ENCODE results near the gene DYNC1I1. TPM values are rescaled to one million over a fixed set of nuclear protein-coding genes. Genes with fewer than 3 reads are reported as not detected.

DYNC1I1 gene
- total and polyA plus RNA-seq, 2 experiments from 2014 or later, result 0.53 to 1.4 TPM

DNA sequence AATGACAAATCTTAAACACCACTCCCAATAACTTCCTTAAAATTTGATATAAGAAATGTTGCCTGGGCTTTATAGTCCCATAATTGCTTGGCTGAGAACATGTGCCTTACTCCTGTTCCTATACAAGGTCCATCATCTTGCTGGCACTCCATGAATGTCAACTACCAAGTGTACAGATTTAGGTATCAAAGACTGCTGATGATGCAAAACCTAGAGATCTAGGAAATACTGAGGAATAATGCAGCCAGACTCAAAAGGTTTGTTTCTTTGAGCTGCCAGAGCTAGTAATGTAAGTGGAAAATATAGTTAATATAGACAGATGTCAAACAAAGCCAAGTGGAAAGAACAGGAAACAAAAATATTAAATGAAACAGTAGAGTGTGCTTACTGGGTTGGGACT is 121.1 kb downstream of the DYNC1I1 start:
- H3K4me2 ChIP-seq (ENCODE audit: unreplicated experiment), result no peak overlapping the region
- H3K4me1 ChIP-seq (ENCODE audit: insufficient read depth), result no peaks in the 10 kb centered on the region
- no peaks in the 10 kb centered on the region; the same call in 1 of the 2 replicates for H3K9me2 ChIP-seq (ENCODE audit: insufficient read depth)
- H3K9ac ChIP-seq, result no peak overlapping the region
- no peaks in the 10 kb centered on the region for H3K79me2 ChIP-seq (ENCODE audit: insufficient read depth)
- no peaks in the 10 kb centered on the region for H3F3A ChIP-seq (ENCODE audit: insufficient read depth)
- H4K20me1 ChIP-seq (ENCODE audit: insufficient read depth), result no peaks in the 10 kb centered on the region
- TF ChIP-seq EZH2 (IDR thresholded peaks at IDR 0.05; ENCODE audit: insufficient read depth, poor library complexity, severe bottlenecking) (no peak), EZH2phosphoT487 (IDR thresholded peaks at IDR 0.05; ENCODE audit: insufficient read depth, low read depth) (no peak)
- no peak overlapping the region for H2AFZ ChIP-seq
- H3K4me3 ChIP-seq, result no peak overlapping the region
- no peak overlapping the region for H3K27ac ChIP-seq
- H3K36me3 ChIP-seq (ENCODE audit: low read depth), result no peaks in the 10 kb centered on the region
- no peak for DNase-seq
- no peaks in the 10 kb centered on the region for H3K9me3 ChIP-seq (ENCODE audit: low read depth)
- in situ Hi-C loops (cut with MboI), result no loop called here
- no peaks in the 10 kb centered on the region for H3K27me3 ChIP-seq (replicated peaks; ENCODE audit: insufficient read depth)

GRCh38 chr7:95897557-95898251 is 125.3 kb downstream of the DYNC1I1 start:
- Histone ChIP-seq H3K36me3 (ENCODE audit: low read depth) (no peaks in the 10 kb centered on the region), H2AFZ (no peak overlapping the region), H3K4me2 (ENCODE audit: unreplicated experiment) (no peak overlapping the region), H3K79me2 (ENCODE audit: insufficient read depth) (no peaks in the 10 kb centered on the region), H3K9me2 (ENCODE audit: insufficient read depth) (no peaks in the 10 kb centered on the region; the same call in 1 of the 2 replicates), H3K4me3 (no peak overlapping the region), H3F3A (ENCODE audit: insufficient read depth) (no peaks in the 10 kb centered on the region), H4K20me1 (ENCODE audit: insufficient read depth) (no peaks in the 10 kb centered on the region), H3K4me1 (ENCODE audit: insufficient read depth) (no peaks in the 10 kb centered on the region), H3K9me3 (ENCODE audit: low read depth) (no peaks in the 10 kb centered on the region), H3K27ac (no peak overlapping the region), H3K9ac (no peak overlapping the region), H3K27me3 (replicated peaks; ENCODE audit: insufficient read depth) (no peaks in the 10 kb centered on the region)
- in situ Hi-C loops (cut with MboI), result no loop called here
- no peak for TF ChIP-seq EZH2 (IDR thresholded peaks at IDR 0.05; ENCODE audit: insufficient read depth, poor library complexity, severe bottlenecking)
- TF ChIP-seq EZH2phosphoT487 (IDR thresholded peaks at IDR 0.05; ENCODE audit: insufficient read depth, low read depth), result no peak
- 12 to 14% methylated on average over 5 of the region's 5 CpGs for WGBS, 2 experiments (ENCODE audit: low coverage in 1 of 2, low lambda C conversion rate in 2 of 2, missing lambda C conversion rate in 2 of 2)
- DNase-seq, result no peak

- no peaks in the 10 kb centered on the region for H3F3A ChIP-seq (ENCODE audit: insufficient read depth)
Observed at GRCh38 chr7:95899919-95900513, 127.7 kb downstream of the DYNC1I1 start.

GRCh38 chr7:95901006-95901405 is 128.7 kb downstream of the DYNC1I1 start:
- H3F3A ChIP-seq (ENCODE audit: insufficient read depth), result no peaks in the 10 kb centered on the region
- H3K27ac ChIP-seq, result no peak overlapping the region
- no peaks in the 10 kb centered on the region for H3K27me3 ChIP-seq (replicated peaks; ENCODE audit: insufficient read depth)
- H3K9me3 ChIP-seq (ENCODE audit: low read depth), result no peaks in the 10 kb centered on the region
- H3K9ac ChIP-seq, result no peak overlapping the region
- no peak overlapping the region for H2AFZ ChIP-seq
- H3K4me1 ChIP-seq (ENCODE audit: insufficient read depth), result no peaks in the 10 kb centered on the region
- H4K20me1 ChIP-seq (ENCODE audit: insufficient read depth), result no peaks in the 10 kb centered on the region
- 5 to 9% methylated on average over 1 of the region's 1 CpG for WGBS, 2 experiments (ENCODE audit: low coverage in 1 of 2, low lambda C conversion rate in 2 of 2, missing lambda C conversion rate in 2 of 2)
- H3K4me3 ChIP-seq, result no peak overlapping the region
- no peak for DNase-seq
- no peak overlapping the region for H3K4me2 ChIP-seq (ENCODE audit: unreplicated experiment)
- TF ChIP-seq EZH2 (IDR thresholded peaks at IDR 0.05; ENCODE audit: insufficient read depth, poor library complexity, severe bottlenecking), result no peak
- TF ChIP-seq EZH2phosphoT487 (IDR thresholded peaks at IDR 0.05; ENCODE audit: insufficient read depth, low read depth), result no peak
- H3K79me2 ChIP-seq (ENCODE audit: insufficient read depth), result no peaks in the 10 kb centered on the region
- H3K9me2 ChIP-seq (ENCODE audit: insufficient read depth), result peaks cover 4% of the 10 kb centered on the region; the same call in 1 of the 2 replicates
- in situ Hi-C loops (cut with MboI), result loop anchor here (10.0 to 25.0 kb wide), 2 partner anchors 1144 to 1936 kb away; no protein-coding TSS in a partner anchor
- H3K36me3 ChIP-seq (ENCODE audit: low read depth), result no peaks in the 10 kb centered on the region

More at GRCh38 chr7:95899919-95900513, 127.7 kb downstream of the DYNC1I1 start:
- no peak overlapping the region for H2AFZ ChIP-seq
- no peak overlapping the region for H3K9ac ChIP-seq
- DNase-seq, result no peak
- 34 to 36% methylated on average over 5 of the region's 5 CpGs for WGBS, 2 experiments (ENCODE audit: low coverage in 1 of 2, low lambda C conversion rate in 2 of 2, missing lambda C conversion rate in 2 of 2)
- no peaks in the 10 kb centered on the region for H3K79me2 ChIP-seq (ENCODE audit: insufficient read depth)
- H3K27ac ChIP-seq, result no peak overlapping the region
- H3K27me3 ChIP-seq (replicated peaks; ENCODE audit: insufficient read depth), result no peaks in the 10 kb centered on the region
- H4K20me1 ChIP-seq (ENCODE audit: insufficient read depth), result no peaks in the 10 kb centered on the region
- no peak overlapping the region for H3K4me3 ChIP-seq
- no peaks in the 10 kb centered on the region for H3K4me1 ChIP-seq (ENCODE audit: insufficient read depth)
- in situ Hi-C loops (cut with MboI), result loop anchor here (10.0 to 25.0 kb wide), 2 partner anchors 1145 to 1937 kb away; no protein-coding TSS in a partner anchor
- H3K4me2 ChIP-seq (ENCODE audit: unreplicated experiment), result no peak overlapping the region
- no peaks in the 10 kb centered on the region for H3K36me3 ChIP-seq (ENCODE audit: low read depth)
- TF ChIP-seq EZH2 (IDR thresholded peaks at IDR 0.05; ENCODE audit: insufficient read depth, poor library complexity, severe bottlenecking) (no peak), EZH2phosphoT487 (IDR thresholded peaks at IDR 0.05; ENCODE audit: insufficient read depth, low read depth) (no peak)
- H3K9me3 ChIP-seq (ENCODE audit: low read depth), result no peaks in the 10 kb centered on the region
- H3K9me2 ChIP-seq (ENCODE audit: insufficient read depth), result peaks cover 3% of the 10 kb centered on the region; the same call in 1 of the 2 replicates
